Gastrocnemius medialis (tissue), 4 donors: ENCODE data around the gene PRKG1. TPM values are rescaled to one million over a fixed set of nuclear protein-coding genes. Genes with fewer than 3 reads are reported as not detected.
A peak's percentile ranks its signal among the peaks of the same experiment; 100 is the strongest.

ENCODE experiments used
- ATAC-seq, 2 donors: fragments of 150-250 bp; one replicate each; pipeline ENCODE4 v1.9.1; 2016
- DNase-seq, 2 donors: peaks; one replicate each; pipeline ENCODE4 v3.0.0-alpha.2; 2019
- H3K27ac ChIP-seq, 4 donors: fragments of 200-600 bp; sonication (generic); 1 replicate in 1 of 4; 2 replicates in 3 of 4; pipeline ENCODE4 v1.5.1; 2016 to 2018; ENCODE audit warnings: mild to moderate bottlenecking in 2 of 4, moderate library complexity in 1 of 4
- H3K27me3 ChIP-seq, 3 donors: fragments of 200-600 bp; sonication (generic) in 2 of 3; 1 replicate in 1 of 3; 2 replicates in 2 of 3; pipeline versions ENCODE4 v1.5.1 to v1.6.0; 2016 to 2019; ENCODE audit warnings: mild to moderate bottlenecking in 1 of 3, moderate library complexity in 1 of 3
- H3K36me3 ChIP-seq, 2 donors: fragments of 200-600 bp; sonication (generic) in 1 of 2; one replicate each; pipeline ENCODE4 v1.5.1; 2017 to 2018
- H3K4me1 ChIP-seq, 2 donors: fragments of 200-600 bp; sonication (generic) in 1 of 2; one replicate each; pipeline ENCODE4 v1.5.1; 2016 to 2017; ENCODE audit warnings: mild to moderate bottlenecking in 2 of 2
- H3K4me3 ChIP-seq, 4 donors: fragments of 200-600 bp; sonication (generic) in 3 of 4; 1 replicate in 1 of 4; 2 replicates in 3 of 4; pipeline ENCODE4 v1.5.1; 2016 to 2019; ENCODE audit warnings: mild to moderate bottlenecking in 2 of 4
- H3K9me3 ChIP-seq, 3 donors: fragments of 200-600 bp; sonication (generic) in 2 of 3; 1 replicate in 1 of 3; 2 replicates in 2 of 3; pipeline ENCODE4 v1.5.1; 2016 to 2019
- POLR2A ChIP-seq, 2 donors: fragments of 450-650 bp; IDR thresholded peaks; one replicate each; pipeline ENCODE4 v1.6.1; 2017; ENCODE audit warnings: antibody characterized with exemption in 2 of 2, mild to moderate bottlenecking in 2 of 2, moderate library complexity in 2 of 2
- in situ Hi-C, 4 donors: fragments of 200-750 bp; cut with MboI; loops; one replicate each; pipeline versions ENCODE4 v1.15.0 to v1.8.0; 2017; ENCODE audit warnings: low sequenced_read_pairs in 4 of 4
- intact Hi-C: fragments of 100-400 bp; cut with DNase I; formaldehyde crosslinking; loops from one replicate; pipeline ENCODE4 v1.15.1; 2023; ENCODE audit warnings: low total_unique reads
- total RNA-seq, 4 donors: library from RNA; depleted of rRNA; stranded (reverse); fragments of >200 nt; gene quantifications; one replicate each; pipeline versions ENCODE4 v1.1.0 to v1.2.3, GENCODE V29; 2016
- TF ChIP-seq, protein P1 (sequence below), 5 experiments: fragments of 450-650 bp in 3 of 5; fragments of 200-600 bp in 2 of 5; sonication (generic) in 2 of 5; IDR thresholded peaks in 4 of 5; conservative IDR thresholded peaks in 1 of 5; 1 replicate in 4 of 5; 2 replicates in 1 of 5; pipeline ENCODE4 v1.5.1; 2016 to 2019; ENCODE audit warnings: antibody characterized with exemption in 5 of 5, mild to moderate bottlenecking in 3 of 5, moderate library complexity in 3 of 5

PRKG1 gene
- total RNA-seq, 4 donors from 2014 or later, result 10.4 to 39.4 (median 25.1) TPM

DNA sequence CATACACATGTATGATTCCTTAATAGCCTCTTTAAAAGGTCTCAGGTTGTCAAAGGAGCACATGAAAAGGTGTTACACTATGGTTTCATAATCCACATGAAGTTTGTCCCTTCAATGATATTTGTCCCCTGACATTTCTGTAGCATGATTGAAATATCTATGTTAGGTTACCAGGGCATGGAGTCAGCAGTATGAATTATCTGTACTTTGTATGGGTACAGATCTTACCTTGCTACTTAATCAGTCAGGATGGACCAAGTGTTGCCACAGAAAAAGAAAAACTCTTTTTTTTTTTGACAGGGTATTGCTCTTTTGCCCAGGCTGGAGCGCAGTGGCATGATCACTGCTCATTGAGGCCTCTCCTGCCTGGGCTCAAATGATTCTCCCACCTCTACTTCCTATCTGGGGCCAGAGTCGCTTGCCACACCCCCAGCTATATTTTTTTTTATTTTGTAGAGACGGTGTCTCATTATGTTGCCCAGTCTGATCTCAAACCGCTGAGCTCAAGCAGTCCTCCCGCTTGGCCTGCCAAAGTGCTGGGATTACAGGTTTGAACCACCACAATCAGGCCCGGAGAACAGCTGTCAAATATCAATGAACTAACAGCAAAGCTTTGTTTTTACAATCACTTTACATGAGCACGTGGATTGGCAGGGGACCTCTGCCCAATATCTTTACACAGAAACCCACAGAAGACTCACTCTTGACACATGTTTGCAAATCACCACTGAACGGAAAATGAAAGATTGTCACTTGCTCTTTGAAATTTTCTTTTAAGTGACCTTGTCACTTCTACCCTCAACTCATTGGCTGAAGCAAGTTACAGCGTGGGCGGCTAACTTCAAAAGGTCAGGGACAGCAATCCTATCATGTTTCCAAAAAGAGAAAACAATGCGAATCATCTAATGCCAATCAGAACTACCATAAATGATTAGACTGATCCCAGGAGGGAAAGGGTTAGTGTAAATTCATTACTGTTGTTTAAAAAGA, 140.2 kb downstream of the PRKG1 start:
- Histone ChIP-seq H3K4me1 (peaks cover 3 to 12% of the 10 kb centered on the region in 2 donors), H3K36me3 (no peaks in the 10 kb centered on the region), H3K27me3 (no peaks in the 10 kb centered on the region), H3K27ac (peak overlapping the region in 1 of 4 donors; percentile 23), H3K9me3 (no peaks in the 10 kb centered on the region), H3K4me3 (no peak overlapping the region)
- no peak for DNase-seq
- ATAC-seq, result peak in 1 of 2 donors; percentile 30
- intact Hi-C loops (no loop called here), in situ Hi-C loops (no loop called here)
- TF ChIP-seq, protein P1, sequence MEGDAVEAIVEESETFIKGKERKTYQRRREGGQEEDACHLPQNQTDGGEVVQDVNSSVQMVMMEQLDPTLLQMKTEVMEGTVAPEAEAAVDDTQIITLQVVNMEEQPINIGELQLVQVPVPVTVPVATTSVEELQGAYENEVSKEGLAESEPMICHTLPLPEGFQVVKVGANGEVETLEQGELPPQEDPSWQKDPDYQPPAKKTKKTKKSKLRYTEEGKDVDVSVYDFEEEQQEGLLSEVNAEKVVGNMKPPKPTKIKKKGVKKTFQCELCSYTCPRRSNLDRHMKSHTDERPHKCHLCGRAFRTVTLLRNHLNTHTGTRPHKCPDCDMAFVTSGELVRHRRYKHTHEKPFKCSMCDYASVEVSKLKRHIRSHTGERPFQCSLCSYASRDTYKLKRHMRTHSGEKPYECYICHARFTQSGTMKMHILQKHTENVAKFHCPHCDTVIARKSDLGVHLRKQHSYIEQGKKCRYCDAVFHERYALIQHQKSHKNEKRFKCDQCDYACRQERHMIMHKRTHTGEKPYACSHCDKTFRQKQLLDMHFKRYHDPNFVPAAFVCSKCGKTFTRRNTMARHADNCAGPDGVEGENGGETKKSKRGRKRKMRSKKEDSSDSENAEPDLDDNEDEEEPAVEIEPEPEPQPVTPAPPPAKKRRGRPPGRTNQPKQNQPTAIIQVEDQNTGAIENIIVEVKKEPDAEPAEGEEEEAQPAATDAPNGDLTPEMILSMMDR (IDR thresholded peaks at IDR 0.05 in 4 of 5, conservative IDR thresholded peaks at IDR 0.05 in 1 of 5), result no peak
- no peak for TF ChIP-seq POLR2A (IDR thresholded peaks at IDR 0.05)

DNA sequence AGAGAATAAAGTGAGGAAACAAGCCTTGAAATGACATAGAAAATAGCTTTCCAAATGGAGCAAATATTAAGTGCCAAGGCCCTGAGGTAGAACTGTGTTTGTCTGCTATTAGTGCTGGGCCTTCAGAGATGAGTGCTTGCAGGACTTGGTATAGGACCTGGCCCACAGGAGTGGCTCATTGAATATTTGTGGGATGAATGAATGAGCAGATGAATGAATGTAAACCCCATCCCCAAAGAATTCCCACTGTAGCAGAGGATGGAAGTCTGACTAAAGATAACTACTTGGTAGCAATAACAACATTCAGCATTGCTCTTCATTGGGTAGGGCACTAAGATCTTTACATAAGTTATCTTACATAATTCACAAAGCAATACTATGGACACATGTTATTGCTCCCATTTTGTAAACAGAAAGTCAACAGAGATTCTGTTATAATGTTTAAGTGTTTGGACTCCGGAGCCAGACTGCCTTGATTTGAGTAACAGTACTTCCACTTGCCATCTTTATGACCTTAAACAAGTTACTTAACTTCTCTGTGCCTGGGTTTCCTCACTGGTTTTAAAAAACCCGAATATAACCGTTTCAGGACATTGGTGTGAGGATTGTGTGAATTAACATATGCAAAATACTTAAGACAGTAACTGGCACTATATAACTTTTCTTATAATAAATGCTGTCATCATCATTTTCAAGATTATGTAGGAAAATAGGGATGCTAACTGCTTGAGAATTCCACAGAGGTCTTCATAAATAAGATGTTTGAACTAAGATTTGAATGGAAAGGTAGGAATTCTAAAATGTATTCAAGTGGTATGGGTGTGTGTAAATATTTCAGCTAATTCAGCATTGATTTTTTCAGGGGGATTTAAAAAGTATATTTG, 141.9 kb downstream of the PRKG1 start:
- Histone ChIP-seq H3K27ac (no peak overlapping the region), H3K9me3 (no peaks in the 10 kb centered on the region), H3K36me3 (no peaks in the 10 kb centered on the region), H3K4me1 (peaks cover 3 to 12% of the 10 kb centered on the region in 2 donors), H3K27me3 (no peaks in the 10 kb centered on the region), H3K4me3 (no peak overlapping the region)
- ATAC-seq, result no peak
- intact Hi-C loops (no loop called here), in situ Hi-C loops (no loop called here)
- DNase-seq, result no peak
- TF ChIP-seq POLR2A (IDR thresholded peaks at IDR 0.05), result no peak
- TF ChIP-seq, protein P1 (IDR thresholded peaks at IDR 0.05 in 4 of 5, conservative IDR thresholded peaks at IDR 0.05 in 1 of 5), result no peak

DNA sequence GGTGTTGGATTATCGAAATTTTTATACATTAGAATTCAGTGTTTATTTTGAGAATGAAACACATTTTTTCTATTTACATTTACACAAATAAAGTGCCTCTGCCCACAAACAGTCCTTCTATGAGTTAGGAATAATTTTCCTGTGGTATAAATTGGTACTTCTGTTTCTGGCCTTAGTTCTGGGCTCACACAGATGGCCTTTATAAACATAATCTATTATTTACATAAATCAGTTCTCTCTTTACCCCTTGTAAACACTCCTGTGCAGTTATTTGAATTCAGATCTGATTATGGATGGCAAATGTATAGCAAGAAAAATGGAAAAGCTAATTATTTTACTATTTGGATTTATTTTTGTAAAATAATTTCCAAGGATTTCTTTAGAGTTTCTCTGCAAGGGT, 143.2 kb downstream of the PRKG1 start:
- TF ChIP-seq, protein P1 (IDR thresholded peaks at IDR 0.05 in 4 of 5, conservative IDR thresholded peaks at IDR 0.05 in 1 of 5), result no peak
- no peak for TF ChIP-seq POLR2A (IDR thresholded peaks at IDR 0.05)
- intact Hi-C loops (no loop called here), in situ Hi-C loops (no loop called here)
- Histone ChIP-seq H3K27ac (no peak overlapping the region), H3K36me3 (no peaks in the 10 kb centered on the region), H3K27me3 (no peaks in the 10 kb centered on the region), H3K4me1 (peaks cover 3 to 12% of the 10 kb centered on the region in 2 donors), H3K9me3 (no peaks in the 10 kb centered on the region), H3K4me3 (no peak overlapping the region)
- no peak for ATAC-seq
- no peak for DNase-seq

DNA sequence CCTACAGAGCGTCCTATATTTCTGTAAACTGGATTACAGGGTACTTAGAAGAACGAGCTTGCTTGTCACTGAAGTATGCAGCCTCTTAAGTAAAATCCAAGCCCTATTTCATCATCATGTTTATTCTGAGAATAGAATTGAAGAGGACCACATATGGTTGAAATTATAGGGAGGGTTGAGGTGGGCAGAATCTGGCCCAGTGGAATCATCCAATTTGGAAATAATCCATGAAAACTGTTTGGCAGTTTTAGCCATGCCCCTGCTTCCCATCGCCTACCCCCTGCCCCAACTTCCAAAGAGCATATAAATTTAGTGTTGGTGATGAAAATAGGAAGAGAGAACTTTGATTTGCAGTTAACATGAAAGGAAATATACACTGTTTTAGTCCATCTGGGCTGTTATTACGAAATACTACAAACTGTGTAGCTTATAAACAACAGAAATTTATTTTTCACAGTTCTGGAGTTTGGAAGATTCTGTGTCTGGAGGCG, 150.4 kb downstream of the PRKG1 start:
- H3K36me3 ChIP-seq, result no peaks in the 10 kb centered on the region
- in situ Hi-C loops, result no loop called here
- peak; percentile 43 to 57 for ATAC-seq
- no peaks in the 10 kb centered on the region for H3K27me3 ChIP-seq
- no peaks in the 10 kb centered on the region for H3K9me3 ChIP-seq
- DNase-seq, result no peak
- intact Hi-C loops, result no loop called here
- peaks cover 16 to 26% of the 10 kb centered on the region in 2 donors for H3K4me1 ChIP-seq
- TF ChIP-seq, protein P1 (IDR thresholded peaks at IDR 0.05 in 4 of 5, conservative IDR thresholded peaks at IDR 0.05 in 1 of 5), result no peak
- no peak for TF ChIP-seq POLR2A (IDR thresholded peaks at IDR 0.05)
- no peak overlapping the region for H3K4me3 ChIP-seq
- peak overlapping the region in 1 of 4 donors; percentile 17 for H3K27ac ChIP-seq
